HepG2 (cell line): ENCODE data around the gene GCNT4. TPM values are rescaled to one million over a fixed set of nuclear protein-coding genes. Genes with fewer than 3 reads are reported as not detected.

Source experiments
- CEBPG ChIP-seq: IDR thresholded peaks from 2 replicates; pipeline ENCODE4 v1.6.1; 2016
- DNMT1 ChIP-seq: sonication (generic); formaldehyde crosslinking; IDR thresholded peaks from 2 replicates; pipeline ENCODE4 v1.5.1; 2020; ENCODE audit warnings: mild to moderate bottlenecking, missing genetic modification reagents
- EP300 ChIP-seq, 3 experiments: sonication (generic) in 1 of 3; formaldehyde crosslinking in 1 of 3; IDR thresholded peaks; 2 replicates each; pipeline versions ENCODE4 v1.5.1 to v1.6.1; 2011 to 2020; ENCODE audit warnings: low read depth in 2 of 3, low read length in 2 of 3, borderline replicate concordance in 1 of 3, improper control_type of control experiment in 1 of 3, mild to moderate bottlenecking in 1 of 3, missing genetic modification reagents in 1 of 3, moderate library complexity in 1 of 3
- FOXC1 ChIP-seq: sonication (generic); formaldehyde crosslinking; IDR thresholded peaks from 2 replicates; pipeline ENCODE4 v1.8.0; 2022; ENCODE audit warnings: mild to moderate bottlenecking, missing genetic modification reagents, borderline replicate concordance
- HCFC1 ChIP-seq: fragments of 150-350 bp; IDR thresholded peaks from 2 replicates; pipeline ENCODE4 v1.6.1; 2014; ENCODE audit warnings: low read depth, low read length
- HNRNPK ChIP-seq: fragments of 200-400 bp; formaldehyde crosslinking; IDR thresholded peaks from 2 replicates; pipeline ENCODE4 v1.6.1; 2018; ENCODE audit warnings: low read length, low read depth, moderate library complexity, mild to moderate bottlenecking; ENCODE audit not compliant: poor library complexity, severe bottlenecking
- MAZ ChIP-seq, 2 experiments: sonication (generic) in 1 of 2; formaldehyde crosslinking in 1 of 2; IDR thresholded peaks; 2 replicates each; pipeline versions ENCODE4 v1.5.0 to v1.6.1; 2012 to 2020; ENCODE audit warnings: low read depth in 2 of 2, mild to moderate bottlenecking in 2 of 2, borderline replicate concordance in 1 of 2, improper control_type of control experiment in 1 of 2, low read length in 1 of 2, missing genetic modification reagents in 1 of 2, moderate library complexity in 1 of 2
- MIER2 ChIP-seq: IDR thresholded peaks from 2 replicates; pipeline ENCODE4 v1.6.1; 2016; ENCODE audit warnings: missing biosample characterization, missing genetic modification reagents
- POLR2G ChIP-seq: fragments of 200-400 bp; formaldehyde crosslinking; IDR thresholded peaks from 2 replicates; pipeline ENCODE4 v1.6.1; 2018; ENCODE audit warnings: mild to moderate bottlenecking, low read depth, low read length, moderate library complexity
- PRPF4 ChIP-seq: fragments of 200-400 bp; formaldehyde crosslinking; IDR thresholded peaks from 2 replicates; pipeline ENCODE4 v1.6.1; 2016; ENCODE audit warnings: low read length, low read depth; ENCODE audit not compliant: poor library complexity, severe bottlenecking
- SETDB1 ChIP-seq: sonication (generic); formaldehyde crosslinking; IDR thresholded peaks from 2 replicates; pipeline ENCODE4 v1.5.1; 2020; ENCODE audit warnings: missing genetic modification reagents, mild to moderate bottlenecking, borderline replicate concordance
- ZNF143 ChIP-seq: sonication (generic); formaldehyde crosslinking; IDR thresholded peaks from 2 replicates; pipeline ENCODE4 v1.4.0; 2020; ENCODE audit warnings: missing genetic modification reagents
- ZNF17 ChIP-seq: sonication (generic); formaldehyde crosslinking; IDR thresholded peaks from 2 replicates; pipeline ENCODE4 v1.5.0; 2020; ENCODE audit warnings: mild to moderate bottlenecking, missing genetic modification reagents
- ZNF235 ChIP-seq: sonication (generic); formaldehyde crosslinking; IDR thresholded peaks from 2 replicates; pipeline ENCODE4 v1.8.1; 2023; ENCODE audit warnings: mild to moderate bottlenecking, missing genetic modification reagents, borderline replicate concordance
- ZNF264 ChIP-seq: sonication (generic); formaldehyde crosslinking; IDR thresholded peaks from 2 replicates; pipeline ENCODE4 v1.4.0; 2020; ENCODE audit warnings: missing genetic modification reagents
- ZNF451 ChIP-seq: sonication (generic); formaldehyde crosslinking; IDR thresholded peaks from 2 replicates; pipeline ENCODE4 v1.5.0; 2020; ENCODE audit warnings: mild to moderate bottlenecking, missing genetic modification reagents
- ZNF501 ChIP-seq: sonication (generic); formaldehyde crosslinking; IDR thresholded peaks from 2 replicates; pipeline ENCODE4 v1.5.1; 2020; ENCODE audit warnings: mild to moderate bottlenecking, moderate library complexity, missing genetic modification reagents
- ZNF615 ChIP-seq: sonication (generic); formaldehyde crosslinking; IDR thresholded peaks from 2 replicates; pipeline ENCODE4 v1.5.0; 2020; ENCODE audit warnings: mild to moderate bottlenecking, missing genetic modification reagents, borderline replicate concordance
- ZNF7 ChIP-seq: IDR thresholded peaks from 2 replicates; pipeline ENCODE4 v1.6.1; 2016; ENCODE audit warnings: missing biosample characterization, missing genetic modification reagents
- ZNF709 ChIP-seq: sonication (generic); formaldehyde crosslinking; IDR thresholded peaks from 2 replicates; pipeline ENCODE4 v1.5.0; 2020; ENCODE audit warnings: mild to moderate bottlenecking, missing genetic modification reagents
- ZNF775 ChIP-seq: sonication (generic); formaldehyde crosslinking; IDR thresholded peaks from 2 replicates; pipeline ENCODE4 v1.4.0; 2020; ENCODE audit warnings: missing genetic modification reagents, mild to moderate bottlenecking, moderate library complexity, borderline replicate concordance
- polyA plus RNA-seq, 8 experiments: library from polyadenylated mRNA; depleted of rRNA in 3 of 8; stranded (reverse) in 7 of 8; unstranded in 1 of 8; fragments of >200 nt; fragmentation: Illumina TruSeq in 4 of 8; extraction: Trizol in 4 of 8; gene quantifications; 2 replicates each; pipeline versions ENCODE4 v1.2.1 to v1.2.3, GENCODE V29; 2011 to 2016; ENCODE audit warnings: low read depth in 4 of 8, missing spikeins in 1 of 8, mixed read lengths in 1 of 8; ENCODE audit not compliant: insufficient read depth in 1 of 8
- total RNA-seq, 5 experiments: library from RNA; depleted of rRNA; stranded (reverse); fragments of >200 nt; fragmentation: Illumina TruSeq; extraction: Trizol; gene quantifications; 2 replicates each; pipeline ENCODE4 v1.2.3, GENCODE V29; 2016; ENCODE audit warnings: low read depth in 1 of 5
- TF ChIP-seq, protein P1 (sequence below): sonication (generic); formaldehyde crosslinking; IDR thresholded peaks from 2 replicates; pipeline ENCODE4 v1.4.0; 2020; ENCODE audit warnings: mild to moderate bottlenecking, missing genetic modification reagents, borderline replicate concordance
- TF ChIP-seq, protein P2 (sequence below): sonication (generic); formaldehyde crosslinking; IDR thresholded peaks from 2 replicates; pipeline ENCODE4 v1.8.0; 2023; ENCODE audit warnings: mild to moderate bottlenecking, missing genetic modification reagents
- TF ChIP-seq, protein P3 (sequence below): sonication (generic); formaldehyde crosslinking; IDR thresholded peaks from 2 replicates; pipeline ENCODE4 v1.4.0; 2020; ENCODE audit warnings: missing genetic modification reagents

The GCNT4 gene
- total and polyA plus RNA-seq, 2 of the 13 experiments (the other 11 are each of a cell fraction or from before 2014, with no cell fraction given), result 0.22 to 0.38 TPM

DNA sequence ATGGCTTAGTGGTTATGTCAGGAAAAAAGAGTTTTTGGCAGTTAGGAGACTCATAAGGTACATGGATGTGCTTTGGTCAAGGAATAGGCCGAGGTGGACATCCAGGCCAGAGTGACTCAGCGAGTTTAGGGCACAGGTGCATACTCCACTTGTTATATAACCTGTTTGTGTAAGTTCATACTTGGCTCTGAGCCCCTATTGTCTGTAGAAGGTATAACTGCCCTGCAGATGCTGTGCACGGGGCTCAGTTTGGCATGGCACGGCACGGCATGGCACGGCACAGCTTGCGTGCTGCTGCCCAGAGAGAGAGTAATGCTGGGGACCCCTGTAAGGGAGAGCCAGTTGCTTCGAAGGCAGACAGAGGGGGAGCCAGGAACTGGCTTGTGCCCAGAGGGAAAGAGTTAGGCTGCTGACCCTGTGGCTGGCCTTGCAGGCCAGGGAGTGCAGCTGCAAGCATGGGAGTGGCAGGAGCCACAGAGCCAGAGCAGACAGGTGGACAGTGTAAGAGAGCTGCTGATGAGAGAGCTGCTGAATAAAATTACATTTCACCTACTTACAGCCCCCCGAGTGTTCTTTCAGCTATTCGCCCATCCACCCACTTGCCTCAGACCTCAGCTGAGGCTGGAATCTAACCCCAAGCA is 32.2 kb downstream of the GCNT4 start (continued):
- TF ChIP-seq, protein P1, sequence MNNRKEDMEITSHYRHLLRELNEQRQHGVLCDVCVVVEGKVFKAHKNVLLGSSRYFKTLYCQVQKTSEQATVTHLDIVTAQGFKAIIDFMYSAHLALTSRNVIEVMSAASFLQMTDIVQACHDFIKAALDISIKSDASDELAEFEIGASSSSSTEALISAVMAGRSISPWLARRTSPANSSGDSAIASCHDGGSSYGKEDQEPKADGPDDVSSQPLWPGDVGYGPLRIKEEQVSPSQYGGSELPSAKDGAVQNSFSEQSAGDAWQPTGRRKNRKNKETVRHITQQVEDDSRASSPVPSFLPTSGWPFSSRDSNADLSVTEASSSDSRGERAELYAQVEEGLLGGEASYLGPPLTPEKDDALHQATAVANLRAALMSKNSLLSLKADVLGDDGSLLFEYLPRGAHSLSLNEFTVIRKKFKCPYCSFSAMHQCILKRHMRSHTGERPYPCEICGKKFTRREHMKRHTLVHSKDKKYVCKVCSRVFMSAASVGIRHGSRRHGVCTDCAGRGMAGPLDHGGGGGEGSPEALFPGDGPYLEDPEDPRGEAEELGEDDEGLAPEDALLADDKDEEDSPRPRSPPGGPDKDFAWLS (CRISPR knock-in tag), result no peak
- no peak for TF ChIP-seq ZNF451
- TF ChIP-seq ZNF501 (CRISPR knock-in tag), result 0 out of 2 replicates have a peak, but pooled peaks have one; percentile 49
- no peak for TF ChIP-seq ZNF264
- TF ChIP-seq ZNF709 (CRISPR knock-in tag), result no peak
- no peak for TF ChIP-seq ZNF615 (CRISPR knock-in tag)
- no peak for TF ChIP-seq ZNF7
- 0 out of 2 replicates have a peak, but pooled peaks have one; percentile 78 for TF ChIP-seq SETDB1
- no peak for TF ChIP-seq ZNF775
- TF ChIP-seq HNRNPK, result no peak
- TF ChIP-seq ZNF17 (CRISPR knock-in tag), result no peak
- TF ChIP-seq DNMT1 (CRISPR knock-in tag), result no peak
- no peak for TF ChIP-seq ZNF143 (CRISPR knock-in tag)
- TF ChIP-seq, protein P2, sequence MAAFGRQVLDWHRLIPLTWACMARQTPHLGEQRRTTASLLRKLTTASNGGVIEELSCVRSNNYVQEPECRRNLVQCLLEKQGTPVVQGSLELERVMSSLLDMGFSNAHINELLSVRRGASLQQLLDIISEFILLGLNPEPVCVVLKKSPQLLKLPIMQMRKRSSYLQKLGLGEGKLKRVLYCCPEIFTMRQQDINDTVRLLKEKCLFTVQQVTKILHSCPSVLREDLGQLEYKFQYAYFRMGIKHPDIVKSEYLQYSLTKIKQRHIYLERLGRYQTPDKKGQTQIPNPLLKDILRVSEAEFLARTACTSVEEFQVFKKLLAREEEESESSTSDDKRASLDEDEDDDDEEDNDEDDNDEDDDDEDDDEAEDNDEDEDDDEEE (CRISPR knock-in tag), result no peak
- TF ChIP-seq MIER2 (CRISPR knock-in tag), result no peak
- no peak for TF ChIP-seq MAZ (IDR thresholded peaks at IDR 0.05; ENCODE audit: borderline replicate concordance, low read depth, low read length)
- TF ChIP-seq MAZ (CRISPR knock-in tag; IDR thresholded peaks at IDR 0.05; ENCODE audit: low read depth), result no peak
- TF ChIP-seq PRPF4, result no peak
- TF ChIP-seq, protein P3, sequence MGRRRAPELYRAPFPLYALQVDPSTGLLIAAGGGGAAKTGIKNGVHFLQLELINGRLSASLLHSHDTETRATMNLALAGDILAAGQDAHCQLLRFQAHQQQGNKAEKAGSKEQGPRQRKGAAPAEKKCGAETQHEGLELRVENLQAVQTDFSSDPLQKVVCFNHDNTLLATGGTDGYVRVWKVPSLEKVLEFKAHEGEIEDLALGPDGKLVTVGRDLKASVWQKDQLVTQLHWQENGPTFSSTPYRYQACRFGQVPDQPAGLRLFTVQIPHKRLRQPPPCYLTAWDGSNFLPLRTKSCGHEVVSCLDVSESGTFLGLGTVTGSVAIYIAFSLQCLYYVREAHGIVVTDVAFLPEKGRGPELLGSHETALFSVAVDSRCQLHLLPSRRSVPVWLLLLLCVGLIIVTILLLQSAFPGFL, result no peak
- TF ChIP-seq POLR2G, result no peak
- no peak for TF ChIP-seq ZNF235 (CRISPR knock-in tag)
- TF ChIP-seq FOXC1 (CRISPR knock-in tag), result no peak
- peak; percentile 31; the same call in 1 of the 2 replicates for TF ChIP-seq CEBPG (CRISPR knock-in tag)
- TF ChIP-seq EP300 (IDR thresholded peaks at IDR 0.05; ENCODE audit: low read depth in 2 of 2, low read length in 2 of 2), result peak in 1 of 2 experiments; percentile 26; a peak in 1 of 4 replicates
- TF ChIP-seq EP300 (CRISPR knock-in tag; IDR thresholded peaks at IDR 0.05; ENCODE audit: borderline replicate concordance), result peak; percentile 64; the same call in 1 of the 2 replicates
- TF ChIP-seq HCFC1, result no peak
